A673 (cell line): ENCODE data around the gene HIPK3. TPM values are rescaled to one million over a fixed set of nuclear protein-coding genes. Genes with fewer than 3 reads are reported as not detected.

Experiments
- BruUV-seq: library from RNA; stranded (reverse); fragments of 400-500 nt; replicated peaks from 2 replicates; lab custom pipeline; 2021; lab: Mats Ljungman, UMichigan
- CTCF ChIA-PET: fragments of 300-600 bp; sonication (Branson Sonifier 250); formaldehyde crosslinking; loops from one replicate; lab custom pipeline; 2022; ENCODE audit warnings: antibody characterized with exemption; lab: Charles Lee
- POLR2A ChIA-PET: fragments of 300-600 bp; sonication (Branson Sonifier 250); formaldehyde crosslinking; loops from one replicate; lab custom pipeline; 2022; ENCODE audit warnings: antibody characterized with exemption; ENCODE audit not compliant: low non-redundant PET; lab: Charles Lee
- DNase-seq: peaks from one replicate; pipeline ENCODE4 v3.0.0-alpha.2; 2015; ENCODE audit warnings: low spot score
- H3K27ac ChIP-seq: fragments of 200-600 bp; sonication (generic); 2 replicates; pipeline ENCODE4 v1.5.1; 2016; ENCODE audit warnings: mixed run types, low read depth, mild to moderate bottlenecking, mixed read lengths, antibody characterized with exemption, low read length; ENCODE audit not compliant: poor library complexity, severe bottlenecking
- H3K27me3 ChIP-seq: fragments of 200-600 bp; sonication (generic); replicated peaks from 2 replicates; pipeline ENCODE4 v1.6.1; 2017; ENCODE audit warnings: mixed run types, low read depth, mild to moderate bottlenecking, mixed read lengths, antibody characterized with exemption, low read length; ENCODE audit not compliant: insufficient read depth, poor library complexity
- H3K36me3 ChIP-seq: fragments of 200-600 bp; sonication (generic); 2 replicates; pipeline ENCODE4 v1.6.1; 2016; ENCODE audit warnings: mixed run types, mild to moderate bottlenecking, mixed read lengths, antibody characterized with exemption, low read length; ENCODE audit not compliant: insufficient read depth, poor library complexity, severe bottlenecking
- H3K4me1 ChIP-seq: fragments of 200-600 bp; sonication (generic); 2 replicates; pipeline ENCODE4 v1.6.1; 2017; ENCODE audit warnings: mixed run types, mild to moderate bottlenecking, mixed read lengths, antibody characterized with exemption, low read length; ENCODE audit not compliant: insufficient read depth, poor library complexity, severe bottlenecking
- H3K4me3 ChIP-seq: fragments of 200-600 bp; sonication (generic); 2 replicates; pipeline ENCODE4 v1.5.1; 2016; ENCODE audit warnings: low read depth, mixed run types, mild to moderate bottlenecking, mixed read lengths, low read length; ENCODE audit not compliant: poor library complexity, severe bottlenecking
- H3K9me3 ChIP-seq: fragments of 200-600 bp; sonication (generic); 2 replicates; pipeline ENCODE4 v1.6.1; 2016; ENCODE audit warnings: mixed run types, low read depth, mild to moderate bottlenecking, mixed read lengths, antibody characterized with exemption, low read length; ENCODE audit not compliant: poor library complexity, severe bottlenecking
- CTCF ChIP-seq: fragments of 300-800, 200-600 bp; sonication (generic); conservative IDR thresholded peaks from 2 replicates; pipeline ENCODE4 v1.5.1; 2017; ENCODE audit warnings: low read depth, mild to moderate bottlenecking, antibody characterized with exemption, low read length, moderate library complexity, mixed read lengths
- EZH2 ChIP-seq: fragments of 200-600 bp; sonication (generic); IDR thresholded peaks from 2 replicates; pipeline ENCODE4 v1.6.1; 2017; ENCODE audit warnings: borderline replicate concordance, low read depth, mild to moderate bottlenecking, mixed read lengths, antibody characterized with exemption, low read length; ENCODE audit not compliant: poor library complexity, severe bottlenecking
- intact Hi-C: fragments of 100-400 bp; cut with micrococcal nuclease; formaldehyde crosslinking; loops from one replicate; pipeline ENCODE4 v1.10.0; 2022; ENCODE audit not compliant: unreplicated experiment
- total RNA-seq: library from RNA; stranded (reverse); gene quantifications from 2 replicates; pipeline ENCODE4 v1.2.3, GENCODE V29; 2021

HIPK3 gene
- total RNA-seq, 1 experiment from 2014 or later = 86.7 TPM

- Histone ChIP-seq H3K9me3 (no peaks in the 10 kb centered on the region), H3K4me3 (no peak overlapping the region), H3K27ac (no peak overlapping the region), H3K4me1 (no peaks in the 10 kb centered on the region), H3K36me3 (no peaks in the 10 kb centered on the region), H3K27me3 (peaks cover 6% of the 10 kb centered on the region)
- ChIA-PET POLR2A (interaction anchor here (0.7 kb wide), 1 partner anchor 654 kb away, joined by 6 read pairs; no protein-coding TSS in a partner anchor), CTCF (interaction anchor here (0.6 kb wide), 1 partner anchor 55 kb away, joined by 3 read pairs; no protein-coding TSS in a partner anchor)
- intact Hi-C loops = no loop called here
- TF ChIP-seq EZH2 (no peak), CTCF (no peak)
- no peak for DNase-seq
- BruUV-seq = no TSS peak
These were observed 148.8 kb downstream of the HIPK3 start for GRCh38 chr11:33405834-33406602.

Other genes starting within 250 kb of the HIPK3 start
- 11.4 and 12.4 TPM in 2 replicates for gene DEPDC7, start 241.5 kb upstream of the HIPK3 start, total RNA-seq
- 43.7 and 44.5 TPM in 2 replicates for gene TCP11L1, start 217.8 kb upstream of the HIPK3 start, total RNA-seq
- 121 and 125 TPM in 2 replicates for gene CSTF3, start 95.9 kb upstream of the HIPK3 start, total RNA-seq
- 4.6 and 5.5 TPM in 2 replicates for gene KIAA1549L, start 118.7 kb downstream of the HIPK3 start, total RNA-seq